ENCODE data around the gene PSMD9.
A peak's percentile ranks its signal among the peaks of the same experiment; 100 is the strongest.

The PSMD9 gene

DNA sequence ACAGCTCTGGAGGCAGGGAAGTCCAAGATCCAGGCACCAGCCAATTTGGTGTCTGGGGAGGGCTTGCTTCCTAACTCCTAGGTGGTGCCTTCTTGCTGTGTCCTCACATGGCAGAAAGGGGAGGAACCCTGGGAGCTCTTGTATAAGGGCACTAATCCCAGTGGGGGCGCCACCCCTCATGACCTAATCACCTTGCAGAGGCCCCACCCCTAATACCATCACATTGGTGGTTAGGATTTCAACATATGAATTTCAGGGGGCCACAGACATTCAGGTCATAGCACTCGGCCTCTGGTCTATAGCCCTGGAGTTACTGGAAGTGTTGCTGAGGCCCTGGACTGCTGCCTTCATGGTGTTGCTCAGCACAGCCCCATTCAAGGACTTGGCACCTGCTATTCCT, 14.6 kb downstream of the PSMD9 start:
- Histone ChIP-seq H3K27me3 (ENCODE audit: low read depth, low read length) (no peaks in the 10 kb centered on the region), H3K4me3 (ENCODE audit: low read depth in 1 of 2, low read length in 2 of 2) (no peak overlapping the region), H3K9me3 (ENCODE audit: control insufficient read depth in 1 of 2, low read length in 2 of 2) (no peaks in the 10 kb centered on the region), H3K36me3 (ENCODE audit: control insufficient read depth in 1 of 2, insufficient read depth in 2 of 2, low read length in 2 of 2) (peaks cover 42 to 65% of the 10 kb centered on the region in 2 donors), H3K4me1 (ENCODE audit: control insufficient read depth in 1 of 2, insufficient read depth in 2 of 2, low read length in 2 of 2) (no peaks in the 10 kb centered on the region), H3K27ac (ENCODE audit: low read length) (no peak overlapping the region)

DNA sequence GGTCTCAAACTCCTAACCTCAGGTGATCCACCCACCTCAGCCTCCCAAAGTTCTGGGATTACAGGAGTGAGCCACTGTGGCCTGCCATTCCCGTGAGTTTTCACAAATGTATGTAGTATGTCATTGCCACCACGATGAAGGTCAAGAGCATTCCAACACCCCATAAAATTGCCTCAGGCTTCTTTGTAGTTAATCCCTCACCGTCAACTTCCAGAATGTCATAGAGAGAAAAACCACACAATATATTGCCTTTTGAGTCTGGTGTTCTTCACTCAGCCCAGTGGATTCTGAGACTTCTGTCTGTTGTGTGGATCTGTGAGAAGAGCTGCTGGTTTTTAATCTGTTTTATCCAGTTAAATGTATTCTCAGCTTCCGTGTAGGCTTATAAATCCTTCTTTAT, 17.2 kb downstream of the PSMD9 start:
- no peaks in the 10 kb centered on the region for H3K27me3 ChIP-seq (ENCODE audit: low read depth, low read length)
- H3K27ac ChIP-seq (ENCODE audit: low read length) = no peak overlapping the region
- H3K4me3 ChIP-seq (ENCODE audit: low read depth in 1 of 2, low read length in 2 of 2) = no peak overlapping the region
- peaks cover 36 to 62% of the 10 kb centered on the region in 2 donors for H3K36me3 ChIP-seq (ENCODE audit: control insufficient read depth in 1 of 2, insufficient read depth in 2 of 2, low read length in 2 of 2)
- H3K4me1 ChIP-seq (ENCODE audit: control insufficient read depth in 1 of 2, insufficient read depth in 2 of 2, low read length in 2 of 2) = no peaks in the 10 kb centered on the region
- H3K9me3 ChIP-seq (ENCODE audit: control insufficient read depth in 1 of 2, low read length in 2 of 2) = no peaks in the 10 kb centered on the region

DNA sequence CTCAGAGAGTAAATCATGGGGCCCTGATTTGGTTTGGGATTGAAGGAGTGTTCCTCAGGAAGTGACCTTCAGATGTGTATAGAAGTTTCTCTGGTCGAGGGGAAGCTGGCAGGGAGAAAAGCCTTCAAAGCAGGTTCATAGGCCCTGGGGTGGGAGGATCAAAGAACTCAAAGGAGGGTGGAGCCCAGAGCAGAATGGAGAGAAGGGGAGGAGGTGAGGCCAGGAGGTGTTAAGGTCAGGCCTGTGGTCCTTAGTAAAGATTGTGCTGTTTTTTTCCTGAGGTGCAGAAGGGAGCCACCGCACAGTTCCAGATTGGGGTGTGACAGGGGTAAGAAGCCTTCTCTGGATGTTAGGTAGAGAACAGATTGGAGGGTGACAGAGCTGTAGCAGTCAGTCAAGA, 20.1 kb downstream of the PSMD9 start:
- Histone ChIP-seq H3K4me1 (ENCODE audit: control insufficient read depth in 1 of 2, insufficient read depth in 2 of 2, low read length in 2 of 2) (no peaks in the 10 kb centered on the region), H3K36me3 (ENCODE audit: control insufficient read depth in 1 of 2, insufficient read depth in 2 of 2, low read length in 2 of 2) (peaks cover 13 to 42% of the 10 kb centered on the region in 2 donors)

DNA sequence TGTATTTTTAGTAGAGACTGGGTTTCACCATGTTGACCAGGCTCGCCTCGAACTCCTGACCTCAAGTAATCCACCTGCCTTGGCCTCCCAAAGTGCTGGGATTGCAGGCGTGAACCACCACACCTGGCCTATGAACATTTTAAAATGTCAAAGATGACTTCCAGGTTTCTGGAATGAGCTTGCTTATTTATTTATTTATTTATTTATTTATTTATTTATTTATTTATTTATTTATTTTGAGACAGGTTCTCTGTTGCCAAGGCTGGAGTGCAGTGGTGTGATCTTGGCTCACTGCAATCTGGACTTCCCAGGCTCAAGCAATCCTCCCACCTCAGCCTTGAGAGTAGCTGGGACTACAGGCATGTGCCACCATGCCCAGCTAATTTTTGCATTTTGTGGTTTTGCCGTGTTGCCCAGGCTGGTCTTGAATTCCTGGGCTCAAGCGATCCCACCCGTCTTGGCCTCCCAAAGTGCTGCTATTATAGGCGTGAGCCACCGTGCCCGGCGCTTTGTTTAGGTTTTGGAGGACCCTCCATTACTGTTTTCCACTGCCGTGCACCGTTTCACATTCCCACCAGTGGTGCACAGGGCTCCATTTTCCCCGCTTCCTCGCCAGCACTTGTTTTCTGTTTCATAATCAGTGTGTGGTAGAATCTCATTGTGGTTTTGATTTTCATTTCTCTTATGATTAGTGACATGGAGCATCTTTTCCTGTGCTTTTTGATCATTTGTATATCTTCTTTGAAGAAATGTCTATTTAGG, 23.4 kb downstream of the PSMD9 start:
- Histone ChIP-seq H3K4me3 (ENCODE audit: low read depth in 1 of 2, low read length in 2 of 2) (no peak overlapping the region), H3K27me3 (ENCODE audit: low read depth, low read length) (no peaks in the 10 kb centered on the region), H3K27ac (ENCODE audit: low read length) (no peak overlapping the region), H3K36me3 (ENCODE audit: control insufficient read depth in 1 of 2, insufficient read depth in 2 of 2, low read length in 2 of 2) (peaks cover 18 to 48% of the 10 kb centered on the region in 2 donors), H3K4me1 (ENCODE audit: control insufficient read depth in 1 of 2, insufficient read depth in 2 of 2, low read length in 2 of 2) (no peaks in the 10 kb centered on the region), H3K9me3 (ENCODE audit: control insufficient read depth in 1 of 2, low read length in 2 of 2) (no peaks in the 10 kb centered on the region)

More for the DNA sequence above, 20.1 kb downstream of the PSMD9 start:
- Histone ChIP-seq H3K27me3 (ENCODE audit: low read depth, low read length) (no peaks in the 10 kb centered on the region), H3K9me3 (ENCODE audit: control insufficient read depth in 1 of 2, low read length in 2 of 2) (no peaks in the 10 kb centered on the region), H3K4me3 (ENCODE audit: low read depth in 1 of 2, low read length in 2 of 2) (no peak overlapping the region), H3K27ac (ENCODE audit: low read length) (no peak overlapping the region)

DNA sequence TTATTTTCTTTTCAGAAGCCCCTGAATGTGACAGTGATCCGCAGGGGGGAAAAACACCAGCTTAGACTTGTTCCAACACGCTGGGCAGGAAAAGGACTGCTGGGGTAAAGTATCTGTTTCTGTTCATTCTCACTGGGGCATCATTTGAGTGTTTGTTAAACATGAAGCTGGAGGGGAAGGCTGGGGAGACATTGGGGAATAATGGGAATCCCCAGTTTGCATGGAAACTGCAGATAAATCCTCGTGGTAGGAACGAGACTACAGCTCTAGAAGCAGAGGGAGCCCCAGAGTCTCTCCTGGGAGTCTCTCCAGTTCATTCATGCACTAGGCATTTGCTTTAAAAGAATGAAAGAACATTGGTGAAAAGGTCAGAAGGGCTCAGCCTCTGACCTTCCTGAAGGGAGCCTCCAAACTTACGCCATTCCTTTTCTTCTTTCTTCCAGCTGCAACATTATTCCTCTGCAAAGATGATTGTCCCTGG, 27.3 kb downstream of the PSMD9 start:
- Histone ChIP-seq H3K4me3 (ENCODE audit: low read depth in 1 of 2, low read length in 2 of 2) (no peak overlapping the region), H3K36me3 (ENCODE audit: control insufficient read depth in 1 of 2, insufficient read depth in 2 of 2, low read length in 2 of 2) (peaks cover 15 to 26% of the 10 kb centered on the region in 2 donors), H3K27ac (ENCODE audit: low read length) (no peak overlapping the region), H3K9me3 (ENCODE audit: control insufficient read depth in 1 of 2, low read length in 2 of 2) (no peaks in the 10 kb centered on the region), H3K4me1 (ENCODE audit: control insufficient read depth in 1 of 2, insufficient read depth in 2 of 2, low read length in 2 of 2) (peaks cover 0 to 10% of the 10 kb centered on the region in 2 donors), H3K27me3 (ENCODE audit: low read depth, low read length) (no peaks in the 10 kb centered on the region)

DNA sequence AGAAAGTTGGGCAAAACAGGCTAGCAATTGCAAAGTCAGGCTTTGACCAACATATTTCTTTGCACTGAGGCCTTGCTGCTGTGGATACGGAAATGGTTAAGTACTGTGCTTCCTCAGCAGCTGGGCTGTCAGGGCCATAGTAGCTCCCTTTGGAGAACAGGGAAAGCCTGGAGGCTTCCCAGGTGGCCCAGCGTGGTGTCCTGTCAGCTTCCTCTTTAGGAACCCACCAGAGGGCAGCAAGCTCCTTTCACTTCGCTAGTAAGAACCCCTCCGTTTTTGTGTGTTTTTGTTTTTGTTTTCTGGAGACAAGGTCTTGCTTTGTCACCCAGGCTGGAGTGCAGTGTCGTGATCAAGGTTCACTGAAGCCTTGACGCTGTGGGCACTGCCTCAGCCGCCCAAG, 28.1 kb downstream of the PSMD9 start:
- H3K4me3 ChIP-seq (ENCODE audit: low read depth in 1 of 2, low read length in 2 of 2) = no peak overlapping the region
- peaks cover 15 to 26% of the 10 kb centered on the region in 2 donors for H3K36me3 ChIP-seq (ENCODE audit: control insufficient read depth in 1 of 2, insufficient read depth in 2 of 2, low read length in 2 of 2)
- no peaks in the 10 kb centered on the region for H3K9me3 ChIP-seq (ENCODE audit: control insufficient read depth in 1 of 2, low read length in 2 of 2)
- no peaks in the 10 kb centered on the region for H3K27me3 ChIP-seq (ENCODE audit: low read depth, low read length)
- peaks cover 0 to 10% of the 10 kb centered on the region in 2 donors for H3K4me1 ChIP-seq (ENCODE audit: control insufficient read depth in 1 of 2, insufficient read depth in 2 of 2, low read length in 2 of 2)
- H3K27ac ChIP-seq (ENCODE audit: low read length) = no peak overlapping the region

DNA sequence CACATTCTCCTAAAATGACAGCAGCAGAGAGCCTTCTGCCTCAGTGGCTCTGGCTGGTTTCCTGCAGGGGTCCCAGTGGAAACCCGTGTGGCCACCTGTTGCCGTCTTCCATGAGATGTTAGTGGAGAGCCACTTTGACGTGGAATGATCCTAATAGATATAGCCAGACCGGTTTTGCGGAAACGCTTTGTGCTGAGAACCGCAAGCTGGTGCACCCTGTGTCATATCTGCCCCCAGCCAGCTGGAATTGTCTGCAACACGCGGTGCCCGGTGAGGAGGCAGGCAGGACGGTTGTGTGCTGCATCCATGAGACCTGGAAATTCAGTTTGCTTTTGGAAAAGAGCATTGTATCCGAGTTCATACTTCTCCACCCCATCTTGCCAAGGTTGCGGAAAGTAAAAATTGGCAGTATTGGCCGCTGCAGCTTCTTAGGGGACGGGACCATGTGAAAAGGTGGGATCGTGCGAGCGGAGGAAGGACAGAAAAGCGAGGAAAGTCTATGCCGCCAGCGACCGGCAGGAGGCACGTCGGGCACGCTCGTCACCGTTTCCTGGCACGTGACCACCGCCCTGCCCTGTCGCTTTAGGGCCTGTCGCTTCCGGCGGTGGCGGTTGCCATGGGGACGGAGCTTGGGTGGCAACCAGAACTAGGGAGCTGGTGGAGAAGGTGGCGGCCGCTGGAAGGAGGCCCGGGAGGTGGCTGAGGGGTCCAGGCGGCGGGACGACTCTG, 29.5 kb downstream of the PSMD9 start, which contains the start of gene CFAP251:
TSS of gene CFAP251 (plus strand) at position 643 of the 729 bp plus-strand sequence. CDS start 2,714 bp downstream, outside the sequence.
- H3K36me3 ChIP-seq (ENCODE audit: control insufficient read depth in 1 of 2, insufficient read depth in 2 of 2, low read length in 2 of 2) = peaks cover 15 to 20% of the 10 kb centered on the region in 2 donors
- peaks cover 0 to 10% of the 10 kb centered on the region in 2 donors for H3K4me1 ChIP-seq (ENCODE audit: control insufficient read depth in 1 of 2, insufficient read depth in 2 of 2, low read length in 2 of 2)
- peak within 1 kb of the TSS; percentile 39 for H3K27ac ChIP-seq (ENCODE audit: low read length)
- no peaks in the 10 kb centered on the region for H3K27me3 ChIP-seq (ENCODE audit: low read depth, low read length)
- H3K4me3 ChIP-seq (ENCODE audit: low read depth in 1 of 2, low read length in 2 of 2) = peak within 1 kb of the TSS; percentile 43 to 68
- H3K9me3 ChIP-seq (ENCODE audit: control insufficient read depth in 1 of 2, low read length in 2 of 2) = no peaks in the 10 kb centered on the region

DNA sequence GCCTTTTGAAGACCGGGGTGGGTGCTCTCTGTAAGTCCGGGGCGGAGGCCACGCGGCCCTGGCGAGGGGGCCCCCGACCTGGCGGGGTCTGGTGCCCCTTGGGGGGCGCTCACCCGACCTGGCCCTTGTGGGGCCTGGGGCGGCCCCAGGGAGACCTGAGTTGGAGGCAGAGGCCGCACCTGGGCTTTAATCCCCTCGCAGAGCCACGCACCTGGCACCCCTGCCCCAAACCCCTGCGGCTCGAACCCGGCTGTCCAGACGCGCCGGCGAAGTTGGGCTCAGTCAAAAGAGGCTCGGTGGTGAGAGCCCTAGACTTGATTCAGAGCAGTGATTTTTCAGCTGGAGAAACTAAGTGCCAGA, 30.1 kb downstream of the PSMD9 start:
- Histone ChIP-seq H3K27me3 (ENCODE audit: low read depth, low read length) (no peaks in the 10 kb centered on the region), H3K27ac (ENCODE audit: low read length) (no peak overlapping the region), H3K36me3 (ENCODE audit: control insufficient read depth in 1 of 2, insufficient read depth in 2 of 2, low read length in 2 of 2) (peaks cover 15 to 20% of the 10 kb centered on the region in 2 donors), H3K4me3 (ENCODE audit: low read depth in 1 of 2, low read length in 2 of 2) (peak overlapping the region in 1 of 2 donors; percentile 68), H3K4me1 (ENCODE audit: control insufficient read depth in 1 of 2, insufficient read depth in 2 of 2, low read length in 2 of 2) (peaks cover 0 to 10% of the 10 kb centered on the region in 2 donors), H3K9me3 (ENCODE audit: control insufficient read depth in 1 of 2, low read length in 2 of 2) (no peaks in the 10 kb centered on the region)

DNA sequence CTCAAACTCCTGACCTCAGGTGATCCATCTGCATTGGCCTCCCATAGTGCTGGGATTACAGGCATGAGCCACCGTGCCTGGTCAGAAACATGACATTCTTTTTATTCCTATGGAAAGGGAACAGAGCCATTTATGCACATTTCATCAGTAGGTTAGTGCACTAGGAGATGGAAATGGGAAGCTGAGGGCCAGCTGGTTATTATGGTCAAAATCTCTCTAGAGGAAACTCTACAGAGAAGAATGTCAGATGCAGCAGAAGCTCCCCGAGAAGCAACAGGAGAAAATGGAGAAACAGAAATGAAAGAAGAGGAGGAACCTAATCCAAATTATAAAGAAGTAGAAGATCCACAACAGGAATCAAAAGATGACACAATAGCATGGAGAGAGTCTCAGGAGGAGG, 32.5 kb downstream of the PSMD9 start:
- Histone ChIP-seq H3K36me3 (ENCODE audit: control insufficient read depth in 1 of 2, insufficient read depth in 2 of 2, low read length in 2 of 2) (peaks cover 6 to 13% of the 10 kb centered on the region in 2 donors), H3K4me1 (ENCODE audit: control insufficient read depth in 1 of 2, insufficient read depth in 2 of 2, low read length in 2 of 2) (peaks cover 4 to 10% of the 10 kb centered on the region in 2 donors), H3K4me3 (ENCODE audit: low read depth in 1 of 2, low read length in 2 of 2) (no peak overlapping the region), H3K27me3 (ENCODE audit: low read depth, low read length) (no peaks in the 10 kb centered on the region), H3K9me3 (ENCODE audit: control insufficient read depth in 1 of 2, low read length in 2 of 2) (no peaks in the 10 kb centered on the region), H3K27ac (ENCODE audit: low read length) (no peak overlapping the region)

DNA sequence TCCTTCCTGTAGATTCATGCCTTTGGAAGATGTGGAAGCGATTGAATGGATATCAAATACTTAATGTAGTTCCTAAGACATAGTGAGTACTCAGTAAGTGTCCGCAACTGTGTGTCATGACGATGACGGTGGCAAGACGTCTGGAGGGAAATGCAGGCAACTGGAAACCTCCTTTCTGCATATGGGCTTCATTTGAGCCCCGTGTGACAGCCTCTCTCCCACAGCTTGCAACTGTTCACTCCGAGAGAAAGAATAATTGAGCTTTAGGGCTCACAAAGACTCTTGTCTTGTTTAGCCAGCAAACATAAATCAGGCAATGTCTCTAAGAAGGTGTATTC, 36.7 kb downstream of the PSMD9 start:
- Histone ChIP-seq H3K4me3 (ENCODE audit: low read depth in 1 of 2, low read length in 2 of 2) (no peak overlapping the region), H3K27me3 (ENCODE audit: low read depth, low read length) (no peaks in the 10 kb centered on the region), H3K36me3 (ENCODE audit: control insufficient read depth in 1 of 2, insufficient read depth in 2 of 2, low read length in 2 of 2) (no peaks in the 10 kb centered on the region), H3K9me3 (ENCODE audit: control insufficient read depth in 1 of 2, low read length in 2 of 2) (no peaks in the 10 kb centered on the region), H3K27ac (ENCODE audit: low read length) (peak overlapping the region; percentile 63), H3K4me1 (ENCODE audit: control insufficient read depth in 1 of 2, insufficient read depth in 2 of 2, low read length in 2 of 2) (peaks cover 0 to 4% of the 10 kb centered on the region in 2 donors)

DNA sequence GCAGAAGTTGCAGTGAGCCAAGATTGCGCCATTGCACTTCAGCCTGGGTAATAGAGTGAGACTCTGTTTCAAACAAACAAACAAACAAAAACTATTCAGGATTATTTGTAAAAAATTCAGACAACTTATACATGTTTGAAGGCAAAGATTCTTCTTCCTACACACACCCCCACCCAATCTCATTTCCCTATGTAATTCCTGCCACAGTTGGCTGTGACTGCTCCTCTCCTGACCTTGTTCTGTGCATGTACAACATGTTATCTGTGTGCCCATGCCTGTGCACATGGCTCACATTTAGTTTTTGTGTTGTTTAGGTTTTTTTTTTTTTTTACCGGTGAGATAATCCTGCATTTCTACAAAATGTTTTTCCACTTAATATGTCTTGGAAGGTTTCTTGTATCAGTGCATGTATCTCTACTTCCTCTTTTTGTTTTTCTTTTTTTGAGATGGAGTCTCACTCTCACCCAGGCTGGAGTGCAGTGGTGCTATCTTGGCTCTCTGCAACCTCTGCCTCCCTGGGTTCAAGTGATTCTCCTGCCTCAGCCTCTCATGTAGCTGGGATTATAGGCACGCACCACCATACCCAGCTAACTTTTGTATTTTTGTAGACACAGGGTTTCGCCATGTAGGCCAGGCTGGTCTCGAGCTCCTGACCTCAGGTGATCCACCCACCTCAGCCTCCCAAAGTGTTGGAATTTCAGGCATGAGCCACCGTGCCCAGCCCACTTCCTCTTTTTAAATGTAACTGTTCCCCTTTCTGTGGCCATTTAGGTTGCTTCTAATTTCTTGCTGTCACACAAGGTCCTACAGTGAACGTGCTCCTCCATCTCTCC, 38.5 kb downstream of the PSMD9 start:
- Histone ChIP-seq H3K27ac (ENCODE audit: low read length) (no peak overlapping the region), H3K36me3 (ENCODE audit: control insufficient read depth in 1 of 2, insufficient read depth in 2 of 2, low read length in 2 of 2) (no peaks in the 10 kb centered on the region), H3K27me3 (ENCODE audit: low read depth, low read length) (no peaks in the 10 kb centered on the region), H3K9me3 (ENCODE audit: control insufficient read depth in 1 of 2, low read length in 2 of 2) (no peaks in the 10 kb centered on the region), H3K4me3 (ENCODE audit: low read depth in 1 of 2, low read length in 2 of 2) (no peak overlapping the region), H3K4me1 (ENCODE audit: control insufficient read depth in 1 of 2, insufficient read depth in 2 of 2, low read length in 2 of 2) (peaks cover 0 to 4% of the 10 kb centered on the region in 2 donors)
